NCI-H345 treated with DMSO at 0.1 percent for 48 hours (cell line): ENCODE results near the gene FADS1.

Source experiments
- DNase-seq: peaks from one replicate; lab custom pipeline; 2025; ENCODE audit not compliant: unreplicated experiment; lab: John Stamatoyannopoulos, UW

Gene FADS1

GRCh38 chr11:61762798-61763197 is 54.0 kb downstream of the FADS1 start:
- no peak for DNase-seq

GRCh38 chr11:61762223-61762615 is 54.6 kb downstream of the FADS1 start:
- DNase-seq, result no peak

- DNase-seq, result no peak
These were observed 55.2 kb downstream of the FADS1 start for GRCh38 chr11:61761440-61762222.

- no peak for DNase-seq
These were observed 55.9 kb downstream of the FADS1 start for GRCh38 chr11:61760946-61761345.

GRCh38 chr11:61757213-61757862 is 59.5 kb downstream of the FADS1 start:
- no peak for DNase-seq

GRCh38 chr11:61756452-61757212 is 60.2 kb downstream of the FADS1 start:
- DNase-seq, result no peak

GRCh38 chr11:61756147-61756451 is 60.7 kb downstream of the FADS1 start:
- DNase-seq, result no peak

- DNase-seq, result no peak
These were observed 62.0 kb downstream of the FADS1 start for GRCh38 chr11:61754534-61755482.

- DNase-seq, result no peak
These were observed 63.1 kb downstream of the FADS1 start for GRCh38 chr11:61753672-61754071.

- no peak for DNase-seq
These were observed 63.8 kb downstream of the FADS1 start for GRCh38 chr11:61752925-61753521.

GRCh38 chr11:61752117-61752924 is 64.5 kb downstream of the FADS1 start, which contains the start of gene MYRF:
Gene MYRF, plus strand, starts transcription at chr11:61752636. Its CDS starts 109 bp downstream, at chr11:61752745.
- DNase-seq, result no peak

GRCh38 chr11:61751384-61751783 is 65.4 kb downstream of the FADS1 start:
- DNase-seq, result no peak

- DNase-seq, result no peak
These were observed 66.1 kb downstream of the FADS1 start for GRCh38 chr11:61750631-61751273.
